Stimulated activated CD4-positive, alpha-beta T cell treated with anti-CD3 and anti-CD28 coated beads, Interleukin-12 subunit alpha, Interleukin-12 subunit beta, amount 100 ng/mL, for 24 hours (primary cell): ENCODE data around the gene LRBA.
A peak's percentile ranks its signal among the peaks of the same experiment; 100 is the strongest.

Experiments used
- DNase-seq, 2 experiments: peaks; one replicate each; pipeline ENCODE4 v3.0.0-alpha.2; 2020; ENCODE audit warnings: low read depth in 2 of 2

The LRBA gene

DNA sequence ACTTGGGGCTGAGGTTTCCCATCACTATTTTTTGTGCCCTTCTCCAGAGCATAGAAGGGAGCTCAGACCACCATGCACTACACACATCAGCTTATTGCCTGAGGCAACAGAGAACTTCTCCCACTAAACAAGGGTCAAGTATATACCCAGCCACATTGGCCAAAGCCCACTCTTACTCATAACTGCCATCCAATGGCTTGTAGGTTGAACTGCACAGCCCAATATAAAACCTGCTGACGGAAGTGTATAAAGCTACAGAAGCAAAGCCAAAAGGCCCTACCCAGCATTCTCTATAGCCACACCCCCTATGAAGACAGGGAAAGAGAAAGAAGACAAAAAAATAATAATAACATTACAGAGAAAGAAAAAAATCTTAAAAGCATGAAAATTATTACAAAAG is 139.7 kb downstream of the LRBA start:
- DNase-seq = no peak

DNA sequence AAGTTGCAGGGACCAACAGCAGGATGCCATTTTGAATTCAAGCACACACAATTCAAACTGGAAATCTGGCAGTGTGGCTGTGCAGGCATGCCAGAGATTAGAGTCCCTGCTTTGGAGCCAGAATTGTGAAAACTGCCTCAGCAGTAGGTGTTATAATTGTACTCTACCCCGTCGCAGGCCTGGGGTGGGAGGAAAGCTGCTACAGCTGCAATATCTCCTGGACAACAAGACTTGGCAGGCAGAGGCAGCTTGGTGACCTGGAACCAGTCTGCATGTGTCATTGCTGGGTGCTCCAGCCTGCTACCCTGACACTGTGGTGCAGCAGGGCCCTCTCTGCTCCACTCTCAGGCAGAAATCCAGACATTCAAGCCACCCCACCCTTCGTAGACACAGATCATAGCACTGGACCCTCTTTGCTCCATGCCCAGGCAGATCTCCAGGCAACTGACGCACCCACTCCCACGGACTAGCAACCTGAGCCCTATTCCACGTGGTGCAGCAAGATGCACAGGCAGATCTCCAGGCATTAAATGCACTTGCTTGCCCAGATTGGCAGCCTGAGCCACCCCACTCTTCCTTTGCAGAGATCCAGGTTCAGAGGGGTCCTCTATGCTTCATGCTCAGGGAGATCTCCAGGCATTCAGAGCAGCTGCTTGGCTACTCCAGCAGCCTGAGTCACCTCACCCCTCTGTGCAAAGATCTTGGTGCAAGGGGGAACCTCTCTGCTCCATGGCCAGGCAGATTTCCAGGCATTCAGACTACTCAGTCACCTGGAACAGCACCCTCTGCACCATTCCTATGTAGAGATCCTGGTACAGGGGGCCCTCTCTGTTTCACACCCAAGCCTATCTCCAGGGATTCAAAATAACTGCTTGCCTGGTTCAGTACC is 140.5 kb downstream of the LRBA start:
- no peak for DNase-seq

DNA sequence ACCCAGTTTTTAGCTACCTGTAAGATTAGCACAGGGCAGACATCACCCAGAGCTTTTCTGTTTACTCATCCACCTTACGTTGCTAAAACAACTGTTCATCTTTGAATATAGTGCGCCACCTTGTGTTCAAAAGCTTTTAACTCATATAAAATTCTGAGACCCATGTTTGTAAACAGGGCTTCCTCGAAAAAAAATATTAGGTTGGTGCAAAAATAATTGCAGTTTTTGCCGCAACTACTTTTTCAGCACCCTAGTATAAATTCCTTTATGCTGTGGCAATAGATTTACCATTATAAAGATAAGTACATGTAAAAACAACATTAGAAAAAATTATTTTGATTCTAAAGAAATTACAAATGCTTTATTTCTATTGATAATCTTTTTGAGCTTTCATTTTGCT is 147.9 kb downstream of the LRBA start:
- DNase-seq = no peak

DNA sequence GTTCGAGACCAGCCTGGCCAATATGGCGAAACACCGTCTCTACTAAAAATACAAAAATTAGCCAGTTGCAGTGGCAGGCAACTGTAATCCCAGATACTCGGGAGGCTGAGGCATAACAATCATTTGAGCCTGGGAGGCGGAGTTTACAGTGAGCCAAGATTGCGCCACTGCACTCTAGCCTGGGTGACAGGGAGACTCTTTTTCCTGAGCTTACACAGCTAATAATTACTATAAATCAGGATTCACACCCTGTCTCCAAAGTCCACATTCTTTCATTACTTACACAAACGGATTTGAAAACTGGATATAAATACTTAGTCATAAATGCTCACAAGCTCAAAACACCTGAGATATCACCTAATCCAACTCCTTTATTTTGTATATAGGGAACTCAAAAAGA is 151.6 kb downstream of the LRBA start:
- DNase-seq = no peak

DNA sequence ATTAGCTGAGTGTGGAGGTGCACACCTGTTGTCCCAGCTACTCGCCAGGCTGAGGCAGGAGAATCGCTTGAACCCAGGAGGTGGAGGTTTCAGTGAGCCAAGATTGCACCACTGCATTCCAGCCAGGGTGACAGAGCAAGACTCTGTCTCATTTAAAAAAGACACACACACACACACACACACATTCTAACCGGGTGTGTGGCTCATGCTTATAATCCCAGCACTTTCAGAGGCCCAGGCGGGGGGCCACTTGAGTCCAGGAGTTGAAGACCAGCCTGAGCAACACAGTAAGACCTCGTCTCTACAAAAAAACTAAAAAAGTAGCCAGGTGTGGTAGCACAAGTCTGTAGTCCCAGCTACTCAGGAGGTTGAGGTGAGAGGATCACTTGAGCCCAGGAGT is 152.3 kb downstream of the LRBA start:
- no peak for DNase-seq

DNA sequence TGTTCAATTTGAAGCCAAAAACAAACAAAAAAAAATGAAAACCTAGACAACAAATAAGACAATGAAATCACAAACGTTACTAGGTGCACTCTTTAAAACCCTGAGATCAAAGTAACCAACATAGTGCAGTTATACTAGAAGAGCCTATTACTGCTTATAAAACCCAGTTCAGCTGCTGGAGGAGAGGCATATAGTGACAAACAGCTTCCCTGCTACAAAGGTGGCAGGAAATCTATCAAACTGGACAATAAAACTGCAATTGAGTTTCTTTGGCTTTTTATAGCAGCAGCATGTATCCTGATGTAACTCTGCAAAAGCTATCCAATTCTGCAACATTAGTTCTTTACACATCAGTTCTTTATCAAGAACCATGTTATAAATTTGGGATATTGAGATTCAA is 155.6 kb downstream of the LRBA start:
- no peak for DNase-seq

DNA sequence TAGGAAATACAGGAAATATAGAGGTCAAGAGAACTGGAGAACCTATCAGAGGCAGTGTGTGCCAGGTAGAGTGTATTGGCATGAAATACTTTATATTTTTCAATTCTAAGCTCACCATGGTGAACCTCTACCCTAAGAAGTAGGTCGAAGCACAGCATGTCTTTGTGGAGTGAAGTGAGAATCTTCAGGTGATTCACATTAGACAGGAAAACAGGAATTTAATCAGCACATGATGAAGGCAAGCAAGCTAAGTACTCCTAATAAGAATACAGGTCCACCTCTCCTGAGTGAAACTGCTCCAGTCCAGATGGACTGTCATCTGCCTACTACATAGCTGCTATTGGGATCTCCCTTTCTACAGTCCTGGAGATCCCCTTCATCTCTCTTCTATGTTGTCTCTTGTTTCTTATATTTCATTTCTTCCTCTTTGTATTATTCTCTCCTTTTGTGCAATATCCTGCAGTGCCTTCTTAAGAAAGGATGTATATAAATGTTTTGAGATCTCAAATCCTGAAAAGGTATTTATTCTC is 159.0 kb downstream of the LRBA start:
- DNase-seq = no peak

DNA sequence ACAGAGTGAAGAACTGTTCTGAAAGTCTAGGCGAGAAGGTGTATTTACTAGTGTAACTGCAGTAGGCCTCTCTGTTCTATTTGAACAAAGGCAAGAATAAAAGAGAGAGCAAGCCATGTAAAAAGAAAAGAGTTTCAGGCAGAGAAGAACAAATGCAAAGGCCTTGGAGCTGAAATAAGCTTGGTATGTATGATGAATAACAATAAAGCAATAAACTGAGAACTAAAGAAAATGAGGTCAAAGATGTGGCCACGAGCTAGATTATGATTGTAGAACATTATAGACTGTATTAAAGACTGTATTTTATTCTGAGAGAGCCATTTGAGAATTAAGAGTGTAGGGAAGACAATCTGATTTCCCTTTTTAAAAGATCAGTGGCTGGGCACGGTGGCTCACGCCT is 160.5 kb downstream of the LRBA start:
- no peak for DNase-seq

DNA sequence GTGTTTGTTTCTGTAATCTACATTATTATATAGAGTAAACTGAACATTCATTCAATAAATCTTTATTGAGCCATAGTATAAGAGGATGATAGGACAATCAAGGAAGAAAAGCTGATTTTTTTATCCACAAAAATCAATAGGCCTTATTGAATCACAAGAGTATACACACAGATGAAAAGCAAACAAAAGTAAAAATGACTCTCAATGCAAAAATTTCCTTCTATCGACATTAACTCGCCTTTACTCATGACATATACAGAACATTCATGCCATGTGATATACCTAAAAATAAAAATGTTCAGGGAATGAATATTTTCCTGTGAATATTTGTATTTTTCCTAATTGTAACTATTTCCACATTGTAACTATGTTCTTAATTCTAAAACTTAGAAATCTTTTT is 161.2 kb downstream of the LRBA start:
- no peak for DNase-seq

DNA sequence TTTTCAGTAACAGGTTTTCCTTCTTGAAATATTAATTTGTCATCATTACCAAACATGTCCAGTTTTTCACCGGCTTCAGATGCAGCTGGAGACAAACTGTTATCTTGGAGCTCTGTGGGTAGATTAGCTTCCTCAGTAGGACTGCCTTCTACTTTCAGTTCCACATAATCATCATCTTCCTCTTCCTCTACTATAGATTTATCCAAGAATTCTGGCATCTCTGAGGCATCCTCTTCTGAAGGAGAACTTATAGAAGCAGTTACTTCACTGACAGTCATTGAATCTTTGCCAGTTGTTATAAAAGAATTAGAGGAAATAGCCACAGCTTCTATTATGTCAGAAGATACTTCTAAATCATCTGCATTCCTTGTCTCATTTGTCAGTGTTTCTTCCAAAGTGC is 162.9 kb downstream of the LRBA start:
- DNase-seq = no peak

DNA sequence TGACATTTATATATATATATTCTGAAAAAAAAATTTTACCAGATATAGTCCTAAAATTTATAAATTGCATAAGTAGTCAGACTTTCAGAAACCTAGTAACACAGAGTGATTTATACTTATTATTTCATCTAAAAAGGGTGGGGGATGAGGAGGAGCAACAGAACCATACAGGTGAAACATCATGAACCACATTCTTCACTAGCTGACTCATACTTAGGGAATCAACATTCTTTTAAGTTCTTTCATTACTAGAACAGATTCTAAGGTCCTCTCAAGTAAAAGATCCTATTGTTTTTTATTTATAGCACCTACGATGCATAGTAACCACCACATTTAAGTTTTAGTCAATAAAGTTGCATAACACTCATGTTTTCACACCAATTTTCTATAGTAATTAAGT is 166.1 kb downstream of the LRBA start:
- no peak for DNase-seq

DNA sequence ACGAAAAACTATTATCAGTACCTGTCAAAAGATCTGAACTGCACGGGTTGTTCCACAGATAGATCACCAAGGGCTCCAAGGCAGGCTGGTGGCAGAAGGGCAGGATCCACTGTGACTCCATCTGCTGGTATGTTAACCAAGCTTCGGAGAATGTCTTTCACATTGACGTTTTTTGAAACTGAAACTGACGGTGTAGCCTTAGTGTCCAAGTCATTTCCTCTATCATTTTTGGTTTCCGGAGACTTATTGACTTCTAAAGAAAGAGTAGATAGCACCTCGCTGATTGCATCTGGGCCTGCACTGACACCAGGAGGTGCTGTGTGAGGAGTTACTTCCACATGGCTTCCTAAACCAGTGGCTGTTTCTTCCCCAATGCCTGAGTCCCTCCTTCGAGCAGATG is 186.9 kb downstream of the LRBA start:
- peak; percentile 2 to 14 for DNase-seq

DNA sequence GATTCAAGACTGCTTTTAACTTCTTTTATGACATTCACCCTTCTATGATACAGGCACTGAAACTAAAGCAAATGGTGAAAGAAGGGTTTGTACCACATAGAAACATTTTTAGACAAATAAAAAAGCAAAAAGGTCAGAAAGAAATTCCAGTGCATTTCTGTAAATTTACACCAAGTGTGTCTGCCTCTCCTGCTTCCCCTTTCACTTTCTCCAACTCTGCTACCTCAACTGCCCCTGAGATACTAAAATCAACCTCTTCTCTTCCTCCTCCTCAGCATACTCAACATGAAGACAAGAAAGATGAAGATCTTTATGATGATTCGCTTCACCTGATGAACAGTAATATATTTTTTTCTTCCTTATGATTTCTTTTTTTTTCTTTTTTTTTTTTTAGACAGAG is 187.9 kb downstream of the LRBA start:
- DNase-seq = no peak

DNA sequence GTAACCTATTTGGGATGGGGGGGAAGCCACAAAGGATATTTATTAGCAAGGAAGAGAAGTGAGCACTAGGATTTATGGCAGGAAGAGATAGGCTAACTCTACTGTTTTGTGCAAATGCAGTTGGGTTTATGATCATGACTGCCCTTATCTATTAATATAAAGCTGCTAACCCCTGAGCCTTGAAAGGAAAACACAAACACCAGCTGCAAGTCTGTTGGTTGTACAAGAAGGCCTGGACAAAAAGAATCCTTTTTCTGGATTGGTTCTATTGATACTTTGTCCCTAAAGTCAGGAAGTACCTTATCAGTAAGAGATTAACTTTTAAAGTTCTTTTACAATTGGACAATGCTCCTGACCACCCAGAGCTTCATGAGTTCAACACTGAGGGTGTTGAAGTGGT is 188.8 kb downstream of the LRBA start:
- DNase-seq = no peak

DNA sequence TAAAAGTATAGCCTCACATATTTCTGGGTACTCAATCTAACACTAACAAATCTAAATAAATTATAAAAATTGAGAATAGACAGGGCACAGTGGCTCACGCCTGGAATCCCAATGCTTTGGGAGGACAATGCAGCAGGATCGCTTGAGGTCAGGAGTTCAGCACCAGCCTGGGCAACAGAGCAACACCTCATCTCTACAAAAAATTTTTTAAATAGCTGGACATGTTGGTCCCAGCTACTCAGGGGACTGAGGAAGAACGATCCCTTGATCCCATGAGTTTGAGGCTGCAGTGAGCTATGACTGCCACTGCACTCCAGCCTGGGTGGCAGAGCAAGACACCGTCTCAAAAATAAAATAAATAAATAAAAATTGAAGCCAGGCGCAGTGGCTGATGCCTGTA is 192.7 kb downstream of the LRBA start:
- DNase-seq = no peak

DNA sequence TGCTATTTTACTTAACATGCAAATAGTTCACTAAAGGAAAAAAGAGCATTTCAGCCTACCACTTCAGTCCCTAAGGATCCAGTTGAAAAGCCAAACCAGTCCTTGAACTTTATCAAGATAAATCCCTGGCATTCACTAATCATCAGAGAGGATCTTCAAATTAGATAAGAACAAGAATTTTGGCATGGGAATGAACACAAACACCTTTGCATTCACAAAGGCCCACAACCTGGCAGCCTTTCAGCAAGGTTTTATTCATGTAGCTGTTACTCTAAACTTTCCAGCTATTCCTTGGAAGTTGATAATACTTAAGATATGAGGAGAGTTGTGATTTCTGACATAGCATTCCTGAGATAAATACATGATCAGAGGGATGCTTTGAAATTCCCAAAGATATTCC is 193.4 kb downstream of the LRBA start:
- no peak for DNase-seq

DNA sequence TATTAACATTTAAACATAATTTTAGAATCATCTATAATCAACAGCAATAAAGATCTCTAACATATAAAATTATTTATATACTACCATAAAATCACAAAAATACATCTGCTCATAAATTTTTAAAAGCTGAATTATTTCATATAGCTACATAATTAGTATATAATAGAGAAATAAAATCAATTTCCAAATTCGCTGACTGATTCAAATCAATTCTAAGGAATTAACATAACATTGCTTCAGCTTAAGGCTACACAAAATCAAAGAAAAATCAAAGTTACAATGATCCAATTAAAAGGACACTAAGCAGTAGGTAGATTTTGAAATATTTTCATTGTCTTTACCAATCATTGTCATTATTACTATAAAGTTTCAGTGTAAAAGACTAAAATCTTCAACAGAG is 194.7 kb downstream of the LRBA start:
- DNase-seq = no peak

DNA sequence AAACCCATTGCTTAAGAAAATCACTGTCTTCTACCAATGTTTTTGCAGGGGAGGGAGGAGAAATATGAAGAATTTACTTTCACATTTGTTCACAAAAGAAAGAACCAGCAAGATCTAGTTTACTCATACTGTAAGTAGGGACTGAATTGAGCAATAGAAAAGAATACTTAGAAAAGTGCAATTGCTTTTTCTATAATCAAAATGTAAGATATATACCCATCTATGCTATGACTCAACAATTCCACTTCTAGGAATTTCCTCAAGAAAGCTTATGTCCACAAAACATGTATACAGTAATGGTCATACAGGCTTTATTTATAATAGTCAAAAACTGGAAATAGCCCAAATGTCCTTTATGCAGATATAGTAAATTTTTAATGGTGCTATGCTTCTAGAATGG is 196.4 kb downstream of the LRBA start:
- DNase-seq = no peak

DNA sequence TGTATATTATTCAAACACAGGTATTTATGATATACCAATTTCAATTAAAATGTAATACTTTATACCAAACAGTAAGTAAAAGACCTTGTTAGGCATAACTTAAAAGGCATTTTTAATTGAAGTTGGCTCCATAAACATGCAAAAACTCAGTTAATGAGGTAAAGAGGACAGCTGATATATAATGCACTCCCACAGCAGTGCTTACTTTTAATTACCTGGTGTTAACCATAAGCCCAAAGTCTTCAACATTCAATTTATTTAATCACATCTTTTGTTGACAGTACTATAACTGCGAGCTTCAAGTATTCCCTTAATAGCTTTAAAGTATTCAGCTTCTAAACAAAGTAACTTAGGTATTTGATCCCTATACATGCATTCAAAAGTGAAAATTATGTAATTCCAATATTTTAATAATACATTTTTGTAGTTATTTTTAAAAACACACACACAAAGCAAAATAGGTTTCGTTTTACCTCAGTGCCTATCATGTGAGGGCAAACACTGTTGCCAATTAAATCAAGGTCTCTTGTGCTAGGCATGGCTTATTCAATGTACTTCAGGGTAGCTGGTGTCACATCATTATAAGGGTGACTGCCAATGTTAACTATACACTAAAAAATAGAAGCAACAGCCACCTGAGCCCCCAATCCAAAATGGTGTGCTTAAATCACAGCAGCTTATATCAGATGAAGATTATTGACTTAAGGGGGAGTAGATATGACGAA is 197.1 kb downstream of the LRBA start:
- DNase-seq = no peak

DNA sequence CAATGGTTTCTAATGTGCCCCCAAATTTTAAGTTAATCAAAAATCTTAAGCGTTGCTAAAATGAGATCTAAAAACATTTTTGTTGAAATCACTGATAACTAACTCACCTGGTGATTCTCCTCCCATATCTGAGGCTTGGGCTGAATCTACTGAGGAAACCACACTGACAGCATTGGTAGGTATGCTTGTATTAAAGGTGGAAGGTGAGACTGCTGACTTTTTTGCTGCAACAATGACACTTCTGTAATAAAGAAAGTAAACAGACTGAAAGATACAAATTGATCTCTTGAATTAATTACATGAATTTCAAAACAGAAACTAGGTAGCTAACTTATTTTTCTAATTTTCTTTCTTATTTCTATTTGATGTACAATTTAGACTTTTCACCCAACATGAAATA is 198.1 kb downstream of the LRBA start:
- DNase-seq = no peak

DNA sequence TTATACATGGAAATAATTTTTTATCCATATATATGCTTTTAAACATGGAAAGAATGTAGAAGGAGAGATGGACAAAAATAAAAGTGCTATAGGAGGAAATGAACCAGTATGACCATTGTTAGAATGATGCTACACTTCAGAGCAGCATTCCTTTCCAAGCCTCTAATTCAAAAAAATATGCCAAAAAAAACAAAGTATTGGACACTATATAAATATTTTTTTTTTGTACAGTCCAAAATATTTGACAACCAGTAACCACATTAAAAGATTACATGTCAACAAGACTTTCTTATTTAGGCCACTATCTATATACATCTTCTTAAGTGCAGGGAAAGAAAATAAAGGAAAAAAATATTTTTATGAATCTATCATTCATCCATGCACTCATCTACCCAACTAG is 198.6 kb downstream of the LRBA start:
- no peak for DNase-seq

DNA sequence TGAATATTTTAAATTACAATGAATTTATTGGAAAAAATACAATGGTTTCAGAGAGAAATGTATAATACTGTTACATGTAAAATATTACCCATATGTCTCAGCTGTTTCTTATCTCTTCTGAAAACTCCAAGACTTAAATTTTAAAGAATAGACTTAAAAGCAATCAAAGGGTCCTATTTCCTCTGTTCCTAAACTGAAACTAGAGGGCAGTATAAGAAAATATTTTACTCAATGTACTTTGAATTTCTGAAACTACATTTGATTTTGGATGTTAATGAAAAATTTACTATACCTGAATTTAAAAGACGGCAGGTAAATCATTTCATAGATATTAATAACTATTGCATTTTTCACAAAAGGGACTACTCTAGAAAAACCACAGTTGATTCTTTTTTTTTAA is 200.2 kb downstream of the LRBA start:
- no peak for DNase-seq
